Naive B cell (primary cell): ENCODE data around the gene NUAK2. TPM values are rescaled to one million over a fixed set of nuclear protein-coding genes. Genes with fewer than 3 reads are reported as not detected.
A peak's percentile ranks its signal among the peaks of the same experiment; 100 is the strongest.

ENCODE experiments used
- ATAC-seq, 2 donors: fragments of 150-1000 bp; cut with Tn5 transposase; 2 replicates each; pipeline ENCODE4 v1.10.0; 2021; ENCODE audit warnings: low read depth in 2 of 2, mild to moderate bottlenecking in 2 of 2, moderate library complexity in 2 of 2
- DNase-seq: peaks from one replicate; pipeline ENCODE4 v3.0.0; 2022
- H3K27ac Mint-ChIP-seq, 6 donors: one replicate each; pipeline ENCODE4 v1.8.0; 2020 to 2022; ENCODE audit warnings: mild to moderate bottlenecking in 6 of 6, mixed read lengths in 6 of 6, moderate library complexity in 5 of 6, inconsistent platforms in 2 of 6
- H3K27me3 Mint-ChIP-seq, 3 donors: one replicate each; pipeline ENCODE4 v1.8.0; 2021 to 2022; ENCODE audit warnings: mixed read lengths in 3 of 3, mild to moderate bottlenecking in 1 of 3
- H3K36me3 Mint-ChIP-seq, 2 donors: one replicate each; pipeline ENCODE4 v1.8.0; 2020 to 2022; ENCODE audit warnings: mixed read lengths in 2 of 2, inconsistent platforms in 1 of 2, mild to moderate bottlenecking in 1 of 2
- H3K4me1 Mint-ChIP-seq, 3 donors: one replicate each; pipeline ENCODE4 v1.8.0; 2020 to 2022; ENCODE audit warnings: mixed read lengths in 3 of 3, inconsistent platforms in 1 of 3, mild to moderate bottlenecking in 1 of 3, moderate library complexity in 1 of 3
- H3K4me3 Mint-ChIP-seq, 8 donors: one replicate each; pipeline ENCODE4 v1.8.0; 2020 to 2022; ENCODE audit warnings: mild to moderate bottlenecking in 8 of 8, mixed read lengths in 8 of 8, moderate library complexity in 8 of 8, inconsistent platforms in 2 of 8
- H3K9me3 Mint-ChIP-seq, 7 donors: one replicate each; pipeline ENCODE4 v1.8.0; 2020 to 2022; ENCODE audit warnings: mixed read lengths in 7 of 7, mild to moderate bottlenecking in 5 of 7, inconsistent platforms in 2 of 7, moderate library complexity in 1 of 7
- polyA plus RNA-seq, 6 donors: library from polyadenylated mRNA; unstranded; fragments of 300-500 nt; fragmentation: Illumina TruSeq; gene quantifications; one replicate each; pipeline ENCODE4 v1.2.3, GENCODE V29; 2021; ENCODE audit warnings: low read depth in 6 of 6

Gene NUAK2
- polyA plus RNA-seq, 6 donors from 2014 or later, result 103 to 166 (median 113) TPM

GRCh38 chr1:205294934-205295333, 26.6 kb downstream of the NUAK2 start:
- DNase-seq (no peak), ATAC-seq (no peak)
- Mint-ChIP-seq H3K9me3 (peaks cover 0 to 2% (median 0%) of the 10 kb centered on the region in 7 donors), H3K4me3 (peak overlapping the region in 2 of 8 donors; percentile 18 to 64), H3K36me3 (no peaks in the 10 kb centered on the region), H3K27me3 (no peaks in the 10 kb centered on the region), H3K4me1 (peaks cover 56 to 94% (median 89%) of the 10 kb centered on the region in 3 donors), H3K27ac (peak overlapping the region in 5 of 6 donors; percentile 28 to 84 (median 69))

GRCh38 chr1:205294175-205294917, 27.2 kb downstream of the NUAK2 start:
- DNase-seq (no peak), ATAC-seq (no peak)
- no peaks in the 10 kb centered on the region for H3K36me3 Mint-ChIP-seq
- peak overlapping the region; percentile 40 to 84 (median 78) for H3K27ac Mint-ChIP-seq
- H3K4me3 Mint-ChIP-seq, result peak overlapping the region in 4 of 8 donors; percentile 15 to 73 (median 16)
- peaks cover 55 to 93% (median 89%) of the 10 kb centered on the region in 3 donors for H3K4me1 Mint-ChIP-seq
- H3K9me3 Mint-ChIP-seq, result peaks cover 0 to 2% (median 0%) of the 10 kb centered on the region in 7 donors
- H3K27me3 Mint-ChIP-seq, result no peaks in the 10 kb centered on the region

- Mint-ChIP-seq H3K27me3 (no peaks in the 10 kb centered on the region), H3K9me3 (peaks cover 0 to 2% (median 0%) of the 10 kb centered on the region in 7 donors), H3K4me1 (peaks cover 53 to 94% (median 88%) of the 10 kb centered on the region in 3 donors), H3K36me3 (no peaks in the 10 kb centered on the region), H3K4me3 (peak overlapping the region in 4 of 8 donors; percentile 15 to 30 (median 26)), H3K27ac (peak overlapping the region in 5 of 6 donors; percentile 78 to 97 (median 89))
- ATAC-seq (no peak), DNase-seq (no peak)
These were observed 28.0 kb downstream of the NUAK2 start for GRCh38 chr1:205293350-205294074.

GRCh38 chr1:205291596-205291995, 29.9 kb downstream of the NUAK2 start:
- peak overlapping the region; percentile 6 to 73 (median 42) for H3K4me3 Mint-ChIP-seq
- peak overlapping the region; percentile 49 to 98 (median 94) for H3K27ac Mint-ChIP-seq
- H3K4me1 Mint-ChIP-seq, result peaks cover 64 to 94% (median 88%) of the 10 kb centered on the region in 3 donors
- DNase-seq (peak; percentile 72), ATAC-seq (peak; percentile 22 to 37)
- peaks cover 0 to 2% (median 0%) of the 10 kb centered on the region in 7 donors for H3K9me3 Mint-ChIP-seq
- H3K36me3 Mint-ChIP-seq, result no peaks in the 10 kb centered on the region
- no peaks in the 10 kb centered on the region for H3K27me3 Mint-ChIP-seq

GRCh38 chr1:205287767-205288559, 33.6 kb downstream of the NUAK2 start:
- H3K27ac Mint-ChIP-seq, result peak overlapping the region; percentile 78 to 100 (median 98)

GRCh38 chr1:205287076-205287475, 34.5 kb downstream of the NUAK2 start:
- ATAC-seq (no peak), DNase-seq (no peak)
- Mint-ChIP-seq H3K9me3 (peaks cover 0 to 2% (median 0%) of the 10 kb centered on the region in 7 donors), H3K4me1 (peaks cover 77 to 94% (median 91%) of the 10 kb centered on the region in 3 donors), H3K27me3 (no peaks in the 10 kb centered on the region), H3K27ac (peak overlapping the region; percentile 78 to 100 (median 98)), H3K4me3 (peak overlapping the region in 6 of 8 donors; percentile 54 to 96 (median 82)), H3K36me3 (no peaks in the 10 kb centered on the region)

More at GRCh38 chr1:205287767-205288559, 33.6 kb downstream of the NUAK2 start:
- peaks cover 68 to 94% (median 89%) of the 10 kb centered on the region in 3 donors for H3K4me1 Mint-ChIP-seq
- no peaks in the 10 kb centered on the region for H3K27me3 Mint-ChIP-seq
- peaks cover 0 to 2% (median 0%) of the 10 kb centered on the region in 7 donors for H3K9me3 Mint-ChIP-seq
- DNase-seq (peak; percentile 97), ATAC-seq (peak; percentile 75 to 76)
- H3K36me3 Mint-ChIP-seq, result no peaks in the 10 kb centered on the region
- peak overlapping the region; percentile 48 to 96 (median 81) for H3K4me3 Mint-ChIP-seq

GRCh38 chr1:205286335-205286950, 35.1 kb downstream of the NUAK2 start:
- H3K27me3 Mint-ChIP-seq, result no peaks in the 10 kb centered on the region
- DNase-seq, result peak; percentile 67
- ATAC-seq, result no peak
- H3K36me3 Mint-ChIP-seq, result no peaks in the 10 kb centered on the region
- H3K4me3 Mint-ChIP-seq, result peak overlapping the region; percentile 54 to 96 (median 85)
- H3K9me3 Mint-ChIP-seq, result peaks cover 0 to 1% (median 0%) of the 10 kb centered on the region in 7 donors
- peak overlapping the region; percentile 96 to 100 (median 99) for H3K27ac Mint-ChIP-seq
- peaks cover 71 to 93% (median 85%) of the 10 kb centered on the region in 3 donors for H3K4me1 Mint-ChIP-seq

- Mint-ChIP-seq H3K4me1 (peaks cover 70 to 96% (median 85%) of the 10 kb centered on the region in 3 donors), H3K27me3 (no peaks in the 10 kb centered on the region), H3K36me3 (no peaks in the 10 kb centered on the region), H3K27ac (peak overlapping the region; percentile 96 to 100 (median 99)), H3K4me3 (peak overlapping the region; percentile 54 to 96 (median 85)), H3K9me3 (no peaks in the 10 kb centered on the region)
- DNase-seq (peak; percentile 65), ATAC-seq (peak; percentile 25 to 32)
These were observed 36.0 kb downstream of the NUAK2 start for GRCh38 chr1:205285381-205286101.

- DNase-seq, result peak; percentile 76
- ATAC-seq, result peak; percentile 22 to 28
- Mint-ChIP-seq H3K4me3 (peak overlapping the region; percentile 54 to 96 (median 85)), H3K27ac (peak overlapping the region; percentile 96 to 100 (median 99)), H3K4me1 (peaks cover 72 to 96% (median 85%) of the 10 kb centered on the region in 3 donors), H3K9me3 (peaks cover 0 to 4% (median 0%) of the 10 kb centered on the region in 7 donors), H3K36me3 (no peaks in the 10 kb centered on the region), H3K27me3 (no peaks in the 10 kb centered on the region)
These were observed 37.0 kb downstream of the NUAK2 start for GRCh38 chr1:205284420-205285144.

GRCh38 chr1:205283270-205284147, 38.0 kb downstream of the NUAK2 start:
- H3K27ac Mint-ChIP-seq, result peak overlapping the region; percentile 90 to 99 (median 97)
- H3K4me1 Mint-ChIP-seq, result peaks cover 78 to 97% (median 86%) of the 10 kb centered on the region in 3 donors
- no peaks in the 10 kb centered on the region for H3K27me3 Mint-ChIP-seq
- peaks cover 0 to 4% (median 0%) of the 10 kb centered on the region in 7 donors for H3K9me3 Mint-ChIP-seq
- H3K4me3 Mint-ChIP-seq, result peak overlapping the region; percentile 21 to 96 (median 74)
- ATAC-seq (no peak), DNase-seq (no peak)
- no peaks in the 10 kb centered on the region for H3K36me3 Mint-ChIP-seq
